IMR-90 (cell line): ENCODE results near the gene ZBTB38. TPM values are rescaled to one million over a fixed set of nuclear protein-coding genes. Genes with fewer than 3 reads are reported as not detected.

ENCODE experiments used
- ATAC-seq: fragments of 200-7000 bp; cut with Tn5 transposase; 2 replicates; pipeline ENCODE4 v1.9.1; 2020; ENCODE audit warnings: low read depth, mild to moderate bottlenecking, moderate library complexity
- BruUV-seq: library from RNA; stranded (reverse); fragments of 400-500 nt; replicated peaks from 2 replicates; lab custom pipeline; 2021; lab: Mats Ljungman, UMichigan
- CTCF ChIA-PET: fragments of 300-600 bp; formaldehyde crosslinking; extraction: SDS; loops from one replicate; lab custom pipeline; 2021; ENCODE audit warnings: antibody characterized with exemption; lab: Yijun Ruan, JAX
- POLR2A ChIA-PET: fragments of 300-600 bp; sonication (Branson Sonifier 250); formaldehyde crosslinking; loops from one replicate; lab custom pipeline; 2022; ENCODE audit warnings: antibody characterized with exemption; ENCODE audit not compliant: unreplicated experiment; lab: Charles Lee
- DNase-seq: peaks from one replicate; pipeline ENCODE4 v3.0.0; 2013
- H2AFZ ChIP-seq: replicated peaks from 2 replicates; pipeline ENCODE3; 2013; ENCODE audit warnings: low read length, mild to moderate bottlenecking; ENCODE audit not compliant: poor library complexity
- H2AK5ac ChIP-seq: 2 replicates; pipeline ENCODE4 v1.6.1; 2013; ENCODE audit warnings: low read depth, low read length, inconsistent platforms
- H2AK9ac ChIP-seq: replicated peaks from 2 replicates; pipeline ENCODE3; 2013; ENCODE audit warnings: mild to moderate bottlenecking, low read depth, low read length, moderate library complexity; ENCODE audit not compliant: poor library complexity
- H2BK120ac ChIP-seq: 2 replicates; pipeline ENCODE4 v1.6.1; 2013; ENCODE audit warnings: low read depth, low read length, inconsistent platforms
- H2BK15ac ChIP-seq: 3 replicates; pipeline ENCODE4 v1.6.1; 2013; ENCODE audit warnings: low read depth, low read length, inconsistent platforms
- H2BK20ac ChIP-seq: 2 replicates; pipeline ENCODE4 v1.6.1; 2013; ENCODE audit warnings: low read depth, mild to moderate bottlenecking, inconsistent platforms, low read length, moderate library complexity
- H2BK5ac ChIP-seq: 2 replicates; pipeline ENCODE4 v1.6.1; 2013; ENCODE audit warnings: mild to moderate bottlenecking, low read depth, low read length, inconsistent platforms; ENCODE audit not compliant: poor library complexity, severe bottlenecking
- H3K14ac ChIP-seq: replicated peaks from 2 replicates; pipeline ENCODE4 v1.6.1; 2013; ENCODE audit warnings: low read depth, low read length, inconsistent platforms
- H3K18ac ChIP-seq: 2 replicates; pipeline ENCODE4 v1.6.1; 2013; ENCODE audit warnings: low read depth, low read length, control low read depth
- H3K23ac ChIP-seq: 2 replicates; pipeline ENCODE4 v1.6.1; 2013; ENCODE audit warnings: low read depth, low read length, inconsistent platforms
- H3K27ac ChIP-seq: 2 replicates; pipeline ENCODE4 v1.5.1; 2013; ENCODE audit warnings: mild to moderate bottlenecking, control low read depth, low read length; ENCODE audit not compliant: insufficient read depth
- H3K27me3 ChIP-seq: 2 replicates; pipeline ENCODE4 v1.6.1; 2013; ENCODE audit warnings: low read length; ENCODE audit not compliant: control insufficient read depth, insufficient read depth
- H3K36me3 ChIP-seq: 2 replicates; pipeline ENCODE4 v1.6.1; 2013; ENCODE audit warnings: low read length, mixed read lengths; ENCODE audit not compliant: control insufficient read depth, insufficient read depth
- H3K4ac ChIP-seq: 2 replicates; pipeline ENCODE4 v1.6.1; 2013; ENCODE audit warnings: low read depth, low read length, inconsistent platforms
- H3K4me1 ChIP-seq: 2 replicates; pipeline ENCODE4 v1.6.1; 2013; ENCODE audit warnings: low read length, mixed read lengths; ENCODE audit not compliant: control insufficient read depth, insufficient read depth
- H3K4me2 ChIP-seq: 2 replicates; pipeline ENCODE4 v1.6.1; 2013; ENCODE audit warnings: low read depth, mild to moderate bottlenecking, control low read depth, low read length, moderate library complexity
- H3K4me3 ChIP-seq: 2 replicates; pipeline ENCODE4 v1.5.1; 2013; ENCODE audit warnings: low read depth, mild to moderate bottlenecking, control low read depth, low read length, moderate library complexity; ENCODE audit not compliant: insufficient read depth
- H3K56ac ChIP-seq: 2 replicates; pipeline ENCODE4 v1.6.1; 2013; ENCODE audit warnings: low read length, inconsistent platforms; ENCODE audit not compliant: insufficient read depth; ENCODE audit errors: extremely low read depth
- H3K79me1 ChIP-seq, 2 experiments: 2 replicates each; pipeline ENCODE4 v1.6.1; 2013; ENCODE audit warnings: low read length in 2 of 2, inconsistent platforms in 1 of 2, low read depth in 1 of 2
- H3K9ac ChIP-seq: 2 replicates; pipeline ENCODE4 v1.6.1; 2013; ENCODE audit warnings: low read depth, low read length, control low read depth
- H3K9me1 ChIP-seq: 2 replicates; pipeline ENCODE4 v1.6.1; 2013; ENCODE audit warnings: low read length, inconsistent platforms; ENCODE audit not compliant: insufficient read depth
- H3K9me3 ChIP-seq: 2 replicates; pipeline ENCODE4 v1.6.1; 2013; ENCODE audit warnings: low read length; ENCODE audit not compliant: control insufficient read depth, insufficient read depth
- H4K20me1 ChIP-seq: 2 replicates; pipeline ENCODE4 v1.6.1; 2013; ENCODE audit warnings: low read length, inconsistent platforms; ENCODE audit not compliant: insufficient read depth
- H4K5ac ChIP-seq: 2 replicates; pipeline ENCODE4 v1.6.1; 2013; ENCODE audit warnings: mild to moderate bottlenecking, low read depth, low read length, control low read depth
- H4K8ac ChIP-seq, 2 experiments: 2 replicates each; pipeline ENCODE4 v1.6.1; 2013; ENCODE audit warnings: low read depth in 2 of 2, low read length in 2 of 2, control low read depth in 1 of 2, inconsistent platforms in 1 of 2
- H4K91ac ChIP-seq: 2 replicates; pipeline ENCODE4 v1.6.1; 2013; ENCODE audit warnings: low read depth, low read length, inconsistent platforms; ENCODE audit not compliant: insufficient read depth
- RAD21 ChIP-seq: IDR thresholded peaks from 2 replicates; pipeline ENCODE4 v1.6.1; 2012; ENCODE audit warnings: low read length, improper control_type of control experiment
- WGBS, 2 experiments: methylation state at CpG; one replicate each; pipeline versions ENCODE4 v1.1.5 to v1.1.7; 2013; ENCODE audit warnings: missing lambda C conversion rate in 2 of 2; ENCODE audit not compliant: insufficient read length in 1 of 2; ENCODE audit errors: extremely low coverage in 2 of 2; 5-methylcytosine and 5-hydroxymethylcytosine counted together
- dilution Hi-C: fragments of 300-500 bp; cut with HindIII; formaldehyde crosslinking; loops from one replicate; pipeline ENCODE4 v1.14.3; 2018; ENCODE audit warnings: low sequenced_read_pairs; ENCODE audit not compliant: unreplicated experiment
- in situ Hi-C: fragments of 300-500 bp; cut with MboI; formaldehyde crosslinking; loops from 3 replicates; pipeline ENCODE4 v1.14.3; 2019; ENCODE audit warnings: low sequenced_read_pairs, inconsistent platforms, mixed read lengths
- intact Hi-C: fragments of 100-400 bp; cut with micrococcal nuclease; formaldehyde crosslinking; loops from 2 replicates; pipeline ENCODE4 v1.10.0; 2022
- polyA plus RNA-seq, 3 experiments: library from polyadenylated mRNA; depleted of rRNA; stranded (reverse); fragments of >200 nt; gene quantifications; 2 replicates each; pipeline ENCODE4 v1.2.3, GENCODE V29; 2012; ENCODE audit warnings: low replicate concordance in 1 of 3
- total RNA-seq: library from RNA; depleted of rRNA; stranded (reverse); fragments of >200 nt; gene quantifications from 2 replicates; pipeline ENCODE4 v1.2.3, GENCODE V29; 2012

The ZBTB38 gene
- total and polyA plus RNA-seq, 2 of the 4 experiments (the other 2 are of a cell fraction), result 44.9 to 274 TPM

DNA sequence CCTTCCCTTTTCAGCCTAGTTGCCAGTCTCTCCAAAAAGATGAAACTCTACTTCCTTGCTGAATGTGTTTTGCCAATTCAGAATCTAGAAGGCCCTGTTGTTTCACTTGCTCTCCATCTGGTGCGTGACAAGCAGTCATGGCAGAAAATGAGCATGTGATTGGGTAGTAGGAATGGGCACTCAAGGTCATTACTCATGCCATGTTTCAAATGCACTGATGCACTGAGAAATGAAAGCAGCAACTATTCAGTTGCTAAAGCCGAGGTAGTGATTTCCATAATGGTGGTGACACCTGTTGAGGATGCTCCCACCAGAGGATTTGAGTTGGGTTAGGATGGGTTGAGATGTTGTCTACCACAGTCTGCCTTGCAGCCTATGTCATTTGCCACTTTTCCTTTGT lies 12.7 kb downstream of the ZBTB38 start:
- Histone ChIP-seq H3K18ac (no peak overlapping the region), H2AFZ (no peak overlapping the region), H2BK120ac (peak overlapping the region; percentile 32), H3K14ac (peak overlapping the region; percentile 50), H3K27ac (no peak overlapping the region), H3K4me2 (no peak overlapping the region), H3K9ac (no peak overlapping the region), H3K79me1 (peaks cover 41 to 82% of the 10 kb centered on the region in 2 experiments), H4K20me1 (no peaks in the 10 kb centered on the region), H3K36me3 (peaks cover 43% of the 10 kb centered on the region), H4K5ac (no peak overlapping the region; the same call in 1 of the 2 replicates), H3K23ac (peak overlapping the region; percentile 45; the same call in 1 of the 2 replicates), H2BK20ac (no peak overlapping the region), H2AK5ac (peak overlapping the region; percentile 65), H2AK9ac (no peak overlapping the region), H3K4me1 (peaks cover 14% of the 10 kb centered on the region), H2BK15ac (peak overlapping the region; percentile 37; the same call in 1 of the 3 replicates), H3K27me3 (no peaks in the 10 kb centered on the region), H2BK5ac (peak overlapping the region; percentile 77), H3K56ac (no peak overlapping the region), H4K91ac (peak overlapping the region; percentile 50), H4K8ac (peak overlapping the region; percentile 17 to 57; a peak in 3 of 4 replicates), H3K4ac (peak overlapping the region; percentile 54; the same call in 1 of the 2 replicates), H3K9me1 (peaks cover 21% of the 10 kb centered on the region), H3K4me3 (no peak overlapping the region), H3K9me3 (no peaks in the 10 kb centered on the region)
- ChIA-PET CTCF (no interaction called here), POLR2A (interaction anchor here (0.7 kb wide), 1 partner anchor 12 kb away, joined by 3 read pairs; the partner anchor contains the start of gene ZBTB38)
- dilution Hi-C loops, result no loop called here
- no peak for TF ChIP-seq RAD21
- no TSS peak for BruUV-seq
- in situ Hi-C loops, result no loop called here
- ATAC-seq (no peak), DNase-seq (no peak)
- WGBS, 2 experiments, result 100% methylated on average over 1 of the region's 2 CpGs; no CpG with 5 or more reads in 1 of the 2 experiments
- intact Hi-C loops, result no loop called here
